Measurements from ENCODE around the gene ERP44.

DNA sequence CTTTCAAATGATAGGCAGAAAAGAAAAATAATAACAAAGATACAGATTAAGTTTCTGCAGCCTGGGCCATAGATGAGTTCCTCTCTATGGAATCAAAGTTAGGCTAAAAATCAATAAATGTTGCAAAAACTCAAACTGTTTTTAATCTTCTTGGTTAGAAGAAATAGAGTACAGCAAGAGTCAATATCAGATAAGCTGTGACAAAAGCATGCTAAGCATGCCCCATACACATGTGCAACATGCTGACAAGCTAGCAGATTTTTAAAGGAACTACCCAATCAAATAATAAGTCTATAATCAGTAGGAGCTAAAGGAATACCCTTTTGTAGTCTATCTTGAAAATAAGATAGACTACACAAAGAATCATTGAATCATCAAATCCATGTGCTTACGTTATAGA is 6.7 kb downstream of the ERP44 start:
- TF ChIP-seq GATA3 (IDR thresholded peaks at IDR 0.05; ENCODE audit: low read depth, low read length), result no peak
- TF ChIP-seq GATA2 (IDR thresholded peaks at IDR 0.05; ENCODE audit: low read depth, low read length), result no peak
